ENCODE results near the gene ZNF664. TPM values are rescaled to one million over a fixed set of nuclear protein-coding genes. Genes with fewer than 3 reads are reported as not detected.

The ZNF664 gene
- total and polyA plus RNA-seq, 2 of the 8 experiments (the other 6 are each of a cell fraction or from before 2014, with no cell fraction given), result 22.8 to 51.4 TPM

- Histone ChIP-seq H3K14ac (ENCODE audit: insufficient read length) (no peak overlapping the region), H2AK5ac (ENCODE audit: low read depth, low read length) (no peak overlapping the region), H2BK20ac (ENCODE audit: low read length) (no peak overlapping the region), H3K23ac (ENCODE audit: insufficient read length) (no peak overlapping the region), H4K20me1 (replicated peaks in 1 of 2; ENCODE audit: control insufficient read depth in 1 of 2, insufficient read depth in 2 of 2, low read length in 2 of 2) (no peaks in the 10 kb centered on the region), H3K23me2 (ENCODE audit: low read depth, low read length) (no peaks in the 10 kb centered on the region), H3K9ac (replicated peaks in 1 of 4; ENCODE audit: extremely low read depth in 1 of 4, low read depth in 3 of 4, low read length in 3 of 4) (no peak overlapping the region), H2AFZ (ENCODE audit: low read length) (no peak overlapping the region), H2BK12ac (ENCODE audit: low read depth, low read length) (no peak overlapping the region), H2BK120ac (replicated peaks; ENCODE audit: low read depth, low read length) (no peak overlapping the region), H3K79me1 (ENCODE audit: low read depth, low read length) (no peaks in the 10 kb centered on the region), H4K5ac (ENCODE audit: insufficient read length, low read depth, low read length) (no peak overlapping the region), H3K27ac (ENCODE audit: low read depth, low read length) (no peak overlapping the region), H3K79me2 (ENCODE audit: control insufficient read depth in 1 of 2, insufficient read depth in 2 of 2, low read length in 2 of 2) (no peaks in the 10 kb centered on the region), H3K9me3 (ENCODE audit: insufficient read depth in 2 of 2, low read depth in 1 of 2, low read length in 1 of 2) (no peaks in the 10 kb centered on the region), H4K8ac (ENCODE audit: extremely low read depth, insufficient read depth, low read length) (no peak overlapping the region), H3K36me3 (ENCODE audit: control insufficient read depth in 2 of 4, insufficient read depth in 4 of 4, low read length in 3 of 4) (no peaks in the 10 kb centered on the region), H3K18ac (ENCODE audit: extremely low read depth, low read length) (no peak overlapping the region), H2BK15ac (ENCODE audit: low read length) (no peak overlapping the region), H4K91ac (replicated peaks; ENCODE audit: insufficient read length, low read length) (no peak overlapping the region), H3K56ac (replicated peaks; ENCODE audit: insufficient read length, low read depth, low read length) (no peak overlapping the region), H3K4me3 (ENCODE audit: extremely low read depth in 1 of 4, insufficient read depth in 2 of 4, low read depth in 3 of 4, low read length in 4 of 4) (no peak overlapping the region), H3K4me2 (ENCODE audit: insufficient read depth in 1 of 2, low read depth in 2 of 2, low read length in 2 of 2) (no peak overlapping the region), H3K27me3 (replicated peaks in 1 of 4; ENCODE audit: control insufficient read depth in 3 of 4, extremely low read depth in 1 of 4, insufficient read depth in 3 of 4, low read length in 3 of 4) (peaks cover 0 to 9% (median 1%) of the 10 kb centered on the region in 4 experiments; a peak in 3 of 7 replicates), H3K4ac (replicated peaks; ENCODE audit: insufficient read length, low read depth, low read length) (no peak overlapping the region), H2BK5ac (ENCODE audit: low read depth, low read length) (no peak overlapping the region), H3K4me1 (replicated peaks in 1 of 4; ENCODE audit: control insufficient read depth in 3 of 4, insufficient read depth in 4 of 4, low read length in 3 of 4) (no peaks in the 10 kb centered on the region)
- FAIRE-seq (no peak), DNase-seq (ENCODE audit: low read depth in 1 of 2, low spot score in 2 of 2) (no peak)
- no peak for TF ChIP-seq NANOG (IDR thresholded peaks at IDR 0.05; ENCODE audit: insufficient read depth, low read depth, low read length, poor library complexity, severe bottlenecking)
- TF ChIP-seq SP4 (IDR thresholded peaks at IDR 0.05; ENCODE audit: low read length), result no peak
- no peak for TF ChIP-seq CBX8 (IDR thresholded peaks at IDR 0.05; ENCODE audit: borderline replicate concordance, low read depth, low read length)
- WGBS, 2 experiments (ENCODE audit: extremely low coverage in 1 of 2, insufficient coverage in 1 of 2, insufficient read length in 1 of 2, insufficient replicate concordance in 2 of 2, low coverage in 1 of 2, low lambda C conversion rate in 2 of 2, missing lambda C conversion rate in 1 of 2), result 92% methylated on average over 8 of the region's 9 CpGs; no CpG with 5 or more reads in 1 of the 2 experiments
- ChIA-PET CTCF (ENCODE audit: partially characterized antibody) (interaction anchor here (0.7 to 3.5 kb wide), 6 partner anchors 11 to 92 kb away, joined by 3 to 27 read pairs (median 8); no protein-coding TSS in a partner anchor), POLR2A (ENCODE audit: partially characterized antibody) (no interaction called here)
Observed at GRCh38 chr12:123941000-123941399, 32.0 kb upstream of the ZNF664 start.
